LNCaP clone FGC (cell line): ENCODE data around the gene INPP4B.

Experiments
- DNase-seq: peaks from one replicate; pipeline ENCODE4 v3.0.0-alpha.2; 2011; ENCODE audit warnings: low read depth
- H3K4me3 ChIP-seq: 2 replicates; pipeline ENCODE4 v1.5.1; 2011; ENCODE audit warnings: mild to moderate bottlenecking, low read depth, low read length, control low read depth
- CTCF ChIP-seq: IDR thresholded peaks from 2 replicates; pipeline ENCODE4 v1.5.1; 2012; ENCODE audit warnings: mild to moderate bottlenecking; ENCODE audit not compliant: control insufficient read depth, insufficient read depth; ENCODE audit errors: extremely low read depth

INPP4B gene

GRCh38 chr4:142556048-142556447 is 290.1 kb downstream of the INPP4B start:
- no peak for DNase-seq
- no peak for TF ChIP-seq CTCF
- no peak overlapping the region for H3K4me3 ChIP-seq

GRCh38 chr4:142554412-142554811 is 291.7 kb downstream of the INPP4B start:
- no peak for TF ChIP-seq CTCF
- no peak for DNase-seq
- no peak overlapping the region for H3K4me3 ChIP-seq

- no peak overlapping the region for H3K4me3 ChIP-seq
- no peak for DNase-seq
- TF ChIP-seq CTCF = no peak
Measured at GRCh38 chr4:142551517-142552305, 294.4 kb downstream of the INPP4B start.

- no peak for DNase-seq
- no peak for TF ChIP-seq CTCF
- H3K4me3 ChIP-seq = no peak overlapping the region
Measured at GRCh38 chr4:142550965-142551364, 295.1 kb downstream of the INPP4B start.

GRCh38 chr4:142549726-142550463 is 296.2 kb downstream of the INPP4B start:
- no peak overlapping the region for H3K4me3 ChIP-seq
- DNase-seq = no peak
- TF ChIP-seq CTCF = no peak

GRCh38 chr4:142549248-142549647 is 296.9 kb downstream of the INPP4B start:
- no peak for DNase-seq
- no peak overlapping the region for H3K4me3 ChIP-seq
- no peak for TF ChIP-seq CTCF

- TF ChIP-seq CTCF = no peak
- DNase-seq = no peak
- H3K4me3 ChIP-seq = no peak overlapping the region
Measured at GRCh38 chr4:142548491-142548890, 297.6 kb downstream of the INPP4B start.
